WTC11 (cell line): ENCODE data around the gene PCNX1. TPM values are rescaled to one million over a fixed set of nuclear protein-coding genes. Genes with fewer than 3 reads are reported as not detected.
"Not testable (repeated sequence)": the region's sequence is repeated elsewhere in the genome, so short reads cannot be mapped to it uniquely, and the experiment has no call there.

Experiments used
- ATAC-seq: fragments of 200-7000 bp; cut with Tn5 transposase; 2 replicates; pipeline ENCODE4 v1.10.0; 2021; ENCODE audit warnings: mild to moderate bottlenecking, moderate library complexity
- CTCF ChIA-PET: fragments of 300-600 bp; sonication (Branson Sonifier 250); formaldehyde crosslinking; loops from one replicate; lab custom pipeline; 2021; ENCODE audit warnings: antibody characterized with exemption; lab: Charles Lee
- POLR2A ChIA-PET: fragments of 350-600 bp; sonication (Branson Sonifier 250); formaldehyde crosslinking; loops from one replicate; lab custom pipeline; 2021; ENCODE audit warnings: antibody characterized with exemption; lab: Charles Lee
- DNase-seq: peaks from one replicate; pipeline ENCODE4 v3.0.0; 2021; ENCODE audit warnings: low spot score
- H3K27ac Mint-ChIP-seq: 2 replicates; pipeline ENCODE4 v1.8.0; 2021; ENCODE audit warnings: mixed read lengths
- H3K27me3 Mint-ChIP-seq: 2 replicates; pipeline ENCODE4 v1.8.0; 2021; ENCODE audit warnings: low read depth, mild to moderate bottlenecking, moderate library complexity, mixed read lengths
- H3K36me3 Mint-ChIP-seq: 2 replicates; pipeline ENCODE4 v1.8.0; 2021; ENCODE audit warnings: mixed read lengths
- H3K4me1 Mint-ChIP-seq: 2 replicates; pipeline ENCODE4 v1.8.0; 2022; ENCODE audit warnings: mixed read lengths
- H3K4me3 Mint-ChIP-seq: 2 replicates; pipeline ENCODE4 v1.8.0; 2021; ENCODE audit warnings: mild to moderate bottlenecking, moderate library complexity, mixed read lengths
- H3K9me3 Mint-ChIP-seq: 2 replicates; pipeline ENCODE4 v1.8.0; 2021; ENCODE audit warnings: mixed read lengths
- ATF1 ChIP-seq: sonication (generic); formaldehyde crosslinking; IDR thresholded peaks from 2 replicates; pipeline ENCODE4 v1.8.1; 2023; ENCODE audit warnings: mild to moderate bottlenecking, moderate library complexity, missing genetic modification reagents
- ELF4 ChIP-seq: sonication (generic); formaldehyde crosslinking; IDR thresholded peaks from 2 replicates; pipeline ENCODE4 v1.8.1; 2022; ENCODE audit warnings: low read depth, mild to moderate bottlenecking, moderate library complexity, missing genetic modification reagents
- GABPB1 ChIP-seq: sonication (generic); formaldehyde crosslinking; IDR thresholded peaks from 2 replicates; pipeline ENCODE4 v1.8.1; 2023; ENCODE audit warnings: mild to moderate bottlenecking, missing genetic modification reagents
- IRF2 ChIP-seq: sonication (generic); formaldehyde crosslinking; IDR thresholded peaks from 2 replicates; pipeline ENCODE4 v1.8.0; 2022; ENCODE audit warnings: low read depth, missing genetic modification reagents, borderline replicate concordance
- JAZF1 ChIP-seq: fragments of 250-450 bp; sonication (Bioruptor Pico); IDR thresholded peaks from 2 replicates; pipeline ENCODE4 v1.9.0; 2021; ENCODE audit warnings: moderate library complexity, mild to moderate bottlenecking, inconsistent platforms
- NR2C2 ChIP-seq: sonication (generic); formaldehyde crosslinking; IDR thresholded peaks from 2 replicates; pipeline ENCODE4 v1.8.0; 2022; ENCODE audit warnings: mild to moderate bottlenecking, missing genetic modification reagents
- RORB ChIP-seq: fragments of 250-450 bp; sonication (Bioruptor Pico); IDR thresholded peaks from 2 replicates; pipeline ENCODE4 v1.9.0; 2021; ENCODE audit warnings: mild to moderate bottlenecking
- SP1 ChIP-seq: sonication (generic); formaldehyde crosslinking; conservative IDR thresholded peaks from 2 replicates; pipeline ENCODE4 v1.8.1; 2022; ENCODE audit warnings: missing genetic modification reagents
- TEAD4 ChIP-seq: sonication (generic); formaldehyde crosslinking; IDR thresholded peaks from 2 replicates; pipeline ENCODE4 v1.8.0; 2022; ENCODE audit warnings: mild to moderate bottlenecking, missing genetic modification reagents
- ZNF416 ChIP-seq: fragments of 250-450 bp; sonication (Bioruptor Pico); IDR thresholded peaks from 2 replicates; pipeline ENCODE4 v1.9.0; 2021; ENCODE audit warnings: mild to moderate bottlenecking, inconsistent platforms
- ZNF423 ChIP-seq: fragments of 250-450 bp; sonication (Bioruptor Pico); IDR thresholded peaks from 2 replicates; pipeline ENCODE4 v2.1.2; 2022; ENCODE audit warnings: mild to moderate bottlenecking, moderate library complexity
- ZNF671 ChIP-seq: fragments of 250-450 bp; sonication (Bioruptor Pico); IDR thresholded peaks from 2 replicates; pipeline ENCODE4 v1.8.0; 2021; ENCODE audit warnings: mild to moderate bottlenecking
- total RNA-seq: library from RNA; stranded (reverse); gene quantifications from 3 replicates; pipeline ENCODE4 v1.2.3, GENCODE V29; 2021
- TF ChIP-seq, protein P1 (sequence below): sonication (generic); formaldehyde crosslinking; IDR thresholded peaks from 2 replicates; pipeline ENCODE4 v1.8.1; 2023; ENCODE audit warnings: mild to moderate bottlenecking, missing genetic modification reagents, moderate library complexity
- TF ChIP-seq, protein P2 (sequence below): fragments of 250-450 bp; sonication (Bioruptor Pico); conservative IDR thresholded peaks from 2 replicates; pipeline ENCODE4 v1.9.0; 2021; ENCODE audit warnings: mild to moderate bottlenecking
- TF ChIP-seq, protein P3 (sequence below): sonication (generic); formaldehyde crosslinking; IDR thresholded peaks from 2 replicates; pipeline ENCODE4 v1.8.0; 2022; ENCODE audit warnings: mild to moderate bottlenecking, missing genetic modification reagents
- TF ChIP-seq, protein P4 (sequence below): sonication (generic); formaldehyde crosslinking; IDR thresholded peaks from 2 replicates; pipeline ENCODE4 v1.8.1; 2023; ENCODE audit warnings: mild to moderate bottlenecking, moderate library complexity, missing genetic modification reagents
- TF ChIP-seq, protein P5 (sequence below): sonication (generic); formaldehyde crosslinking; IDR thresholded peaks from 2 replicates; pipeline ENCODE4 v1.8.1; 2023; ENCODE audit warnings: mild to moderate bottlenecking, missing genetic modification reagents, borderline replicate concordance
- TF ChIP-seq, protein P6 (sequence below): fragments of 200-600 bp; IDR thresholded peaks from 2 replicates; pipeline ENCODE4 v1.8.0; 2022; ENCODE audit warnings: antibody characterized with exemption
- TF ChIP-seq, protein P7 (sequence below): sonication (generic); formaldehyde crosslinking; IDR thresholded peaks from 2 replicates; pipeline ENCODE4 v1.8.0; 2022; ENCODE audit warnings: mild to moderate bottlenecking, missing genetic modification reagents
- TF ChIP-seq, protein P8 (sequence below): fragments of 250-450 bp; sonication (Bioruptor Pico); IDR thresholded peaks from 2 replicates; pipeline ENCODE4 v1.9.0; 2021; ENCODE audit warnings: mild to moderate bottlenecking, borderline replicate concordance

PCNX1 gene
- total RNA-seq, 1 experiment from 2014 or later, result 46.4 TPM

DNA sequence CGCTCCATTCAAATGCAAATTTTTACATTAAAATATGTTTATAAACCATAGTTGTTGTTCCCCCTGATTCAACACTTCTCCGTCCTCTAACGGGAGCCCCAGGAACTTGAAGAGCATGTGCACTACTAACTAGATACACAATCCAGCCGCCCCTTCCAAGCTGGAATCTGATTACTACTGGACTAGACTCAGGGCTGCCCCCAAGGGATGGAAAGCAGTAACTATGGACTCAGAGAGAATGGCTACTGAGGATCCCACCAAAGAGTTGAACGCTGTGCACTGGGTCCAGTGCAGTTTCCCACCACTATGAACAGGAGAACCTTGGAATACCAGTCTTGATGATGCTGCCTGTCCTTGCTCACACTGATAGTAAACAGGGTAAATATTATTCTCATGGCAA lies 48.6 kb upstream of the PCNX1 start:
- H3K9me3 Mint-ChIP-seq, result 0 out of 2 replicates have a peak, but pooled peaks cover 3% of the 10 kb centered on the region
- ATAC-seq (peak; percentile 61), DNase-seq (peak; percentile 16)
- peaks cover 4% of the 10 kb centered on the region; the same call in 1 of the 2 replicates for H3K4me1 Mint-ChIP-seq
- ChIA-PET CTCF (interaction anchor here (1.0 kb wide), 1 partner anchor 41 kb away, joined by 3 read pairs; no protein-coding TSS in a partner anchor), POLR2A (no interaction called here)
- no peaks in the 10 kb centered on the region; the same call in 1 of the 2 replicates for H3K27me3 Mint-ChIP-seq
- H3K36me3 Mint-ChIP-seq, result no peaks in the 10 kb centered on the region
- TF ChIP-seq RORB (CRISPR knock-in tag) (no peak), GABPB1 (CRISPR knock-in tag) (no peak), IRF2 (CRISPR knock-in tag) (no peak), ATF1 (no peak), SP1 (CRISPR knock-in tag) (no peak), JAZF1 (CRISPR knock-in tag) (no peak), ZNF671 (CRISPR knock-in tag) (no peak), ELF4 (CRISPR knock-in tag) (no peak), TEAD4 (CRISPR knock-in tag) (no peak), ZNF416 (no peak), ZNF423 (no peak), NR2C2 (CRISPR knock-in tag) (no peak)
- TF ChIP-seq, protein P1, sequence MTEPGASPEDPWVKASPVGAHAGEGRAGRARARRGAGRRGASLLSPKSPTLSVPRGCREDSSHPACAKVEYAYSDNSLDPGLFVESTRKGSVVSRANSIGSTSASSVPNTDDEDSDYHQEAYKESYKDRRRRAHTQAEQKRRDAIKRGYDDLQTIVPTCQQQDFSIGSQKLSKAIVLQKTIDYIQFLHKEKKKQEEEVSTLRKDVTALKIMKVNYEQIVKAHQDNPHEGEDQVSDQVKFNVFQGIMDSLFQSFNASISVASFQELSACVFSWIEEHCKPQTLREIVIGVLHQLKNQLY, result no peak
- TF ChIP-seq, protein P2, sequence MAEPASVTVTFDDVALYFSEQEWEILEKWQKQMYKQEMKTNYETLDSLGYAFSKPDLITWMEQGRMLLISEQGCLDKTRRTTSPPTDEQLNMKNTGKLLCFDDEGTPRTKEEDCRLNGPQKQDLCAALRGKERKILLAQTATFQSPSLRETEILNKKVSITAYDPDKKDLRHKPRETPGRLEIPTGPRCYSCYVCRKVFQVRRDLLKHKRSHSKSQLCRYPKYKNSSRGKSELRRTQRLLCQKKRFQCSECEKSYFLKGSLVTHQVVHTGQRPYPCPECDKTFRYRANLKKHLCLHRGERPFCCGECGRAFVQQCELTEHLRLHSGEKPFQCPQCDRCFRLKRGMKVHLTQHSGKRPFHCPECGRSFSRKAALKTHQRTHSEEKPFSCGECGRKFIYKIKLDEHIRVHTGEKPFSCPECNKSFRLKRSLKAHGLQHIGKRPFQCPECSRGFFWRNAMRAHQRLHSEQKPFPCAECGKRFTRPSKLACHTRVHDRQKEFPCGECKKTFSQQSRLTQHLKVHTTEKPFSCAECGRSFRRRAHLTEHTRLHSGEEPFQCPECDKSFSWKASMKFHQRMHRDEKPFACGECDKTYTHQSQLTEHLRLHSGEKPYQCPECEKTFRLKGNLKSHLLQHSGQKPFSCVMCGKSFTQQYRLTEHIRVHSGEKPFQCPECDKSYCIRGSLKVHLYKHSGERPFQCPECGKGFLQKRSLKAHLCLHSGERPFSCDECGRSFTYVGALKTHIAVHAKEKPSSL (CRISPR knock-in tag), result no peak
- TF ChIP-seq, protein P3, sequence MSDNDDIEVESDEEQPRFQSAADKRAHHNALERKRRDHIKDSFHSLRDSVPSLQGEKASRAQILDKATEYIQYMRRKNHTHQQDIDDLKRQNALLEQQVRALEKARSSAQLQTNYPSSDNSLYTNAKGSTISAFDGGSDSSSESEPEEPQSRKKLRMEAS, result no peak
- TF ChIP-seq, protein P4, sequence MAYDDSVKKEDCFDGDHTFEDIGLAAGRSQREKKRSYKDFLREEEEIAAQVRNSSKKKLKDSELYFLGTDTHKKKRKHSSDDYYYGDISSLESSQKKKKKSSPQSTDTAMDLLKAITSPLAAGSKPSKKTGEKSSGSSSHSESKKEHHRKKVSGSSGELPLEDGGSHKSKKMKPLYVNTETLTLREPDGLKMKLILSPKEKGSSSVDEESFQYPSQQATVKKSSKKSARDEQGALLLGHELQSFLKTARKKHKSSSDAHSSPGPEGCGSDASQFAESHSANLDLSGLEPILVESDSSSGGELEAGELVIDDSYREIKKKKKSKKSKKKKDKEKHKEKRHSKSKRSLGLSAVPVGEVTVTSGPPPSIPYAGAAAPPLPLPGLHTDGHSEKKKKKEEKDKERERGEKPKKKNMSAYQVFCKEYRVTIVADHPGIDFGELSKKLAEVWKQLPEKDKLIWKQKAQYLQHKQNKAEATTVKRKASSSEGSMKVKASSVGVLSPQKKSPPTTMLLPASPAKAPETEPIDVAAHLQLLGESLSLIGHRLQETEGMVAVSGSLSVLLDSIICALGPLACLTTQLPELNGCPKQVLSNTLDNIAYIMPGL (CRISPR knock-in tag), result no peak
- TF ChIP-seq, protein P5, sequence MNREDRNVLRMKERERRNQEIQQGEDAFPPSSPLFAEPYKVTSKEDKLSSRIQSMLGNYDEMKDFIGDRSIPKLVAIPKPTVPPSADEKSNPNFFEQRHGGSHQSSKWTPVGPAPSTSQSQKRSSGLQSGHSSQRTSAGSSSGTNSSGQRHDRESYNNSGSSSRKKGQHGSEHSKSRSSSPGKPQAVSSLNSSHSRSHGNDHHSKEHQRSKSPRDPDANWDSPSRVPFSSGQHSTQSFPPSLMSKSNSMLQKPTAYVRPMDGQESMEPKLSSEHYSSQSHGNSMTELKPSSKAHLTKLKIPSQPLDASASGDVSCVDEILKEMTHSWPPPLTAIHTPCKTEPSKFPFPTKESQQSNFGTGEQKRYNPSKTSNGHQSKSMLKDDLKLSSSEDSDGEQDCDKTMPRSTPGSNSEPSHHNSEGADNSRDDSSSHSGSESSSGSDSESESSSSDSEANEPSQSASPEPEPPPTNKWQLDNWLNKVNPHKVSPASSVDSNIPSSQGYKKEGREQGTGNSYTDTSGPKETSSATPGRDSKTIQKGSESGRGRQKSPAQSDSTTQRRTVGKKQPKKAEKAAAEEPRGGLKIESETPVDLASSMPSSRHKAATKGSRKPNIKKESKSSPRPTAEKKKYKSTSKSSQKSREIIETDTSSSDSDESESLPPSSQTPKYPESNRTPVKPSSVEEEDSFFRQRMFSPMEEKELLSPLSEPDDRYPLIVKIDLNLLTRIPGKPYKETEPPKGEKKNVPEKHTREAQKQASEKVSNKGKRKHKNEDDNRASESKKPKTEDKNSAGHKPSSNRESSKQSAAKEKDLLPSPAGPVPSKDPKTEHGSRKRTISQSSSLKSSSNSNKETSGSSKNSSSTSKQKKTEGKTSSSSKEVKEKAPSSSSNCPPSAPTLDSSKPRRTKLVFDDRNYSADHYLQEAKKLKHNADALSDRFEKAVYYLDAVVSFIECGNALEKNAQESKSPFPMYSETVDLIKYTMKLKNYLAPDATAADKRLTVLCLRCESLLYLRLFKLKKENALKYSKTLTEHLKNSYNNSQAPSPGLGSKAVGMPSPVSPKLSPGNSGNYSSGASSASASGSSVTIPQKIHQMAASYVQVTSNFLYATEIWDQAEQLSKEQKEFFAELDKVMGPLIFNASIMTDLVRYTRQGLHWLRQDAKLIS (CRISPR knock-in tag), result no peak
- TF ChIP-seq, protein P6, sequence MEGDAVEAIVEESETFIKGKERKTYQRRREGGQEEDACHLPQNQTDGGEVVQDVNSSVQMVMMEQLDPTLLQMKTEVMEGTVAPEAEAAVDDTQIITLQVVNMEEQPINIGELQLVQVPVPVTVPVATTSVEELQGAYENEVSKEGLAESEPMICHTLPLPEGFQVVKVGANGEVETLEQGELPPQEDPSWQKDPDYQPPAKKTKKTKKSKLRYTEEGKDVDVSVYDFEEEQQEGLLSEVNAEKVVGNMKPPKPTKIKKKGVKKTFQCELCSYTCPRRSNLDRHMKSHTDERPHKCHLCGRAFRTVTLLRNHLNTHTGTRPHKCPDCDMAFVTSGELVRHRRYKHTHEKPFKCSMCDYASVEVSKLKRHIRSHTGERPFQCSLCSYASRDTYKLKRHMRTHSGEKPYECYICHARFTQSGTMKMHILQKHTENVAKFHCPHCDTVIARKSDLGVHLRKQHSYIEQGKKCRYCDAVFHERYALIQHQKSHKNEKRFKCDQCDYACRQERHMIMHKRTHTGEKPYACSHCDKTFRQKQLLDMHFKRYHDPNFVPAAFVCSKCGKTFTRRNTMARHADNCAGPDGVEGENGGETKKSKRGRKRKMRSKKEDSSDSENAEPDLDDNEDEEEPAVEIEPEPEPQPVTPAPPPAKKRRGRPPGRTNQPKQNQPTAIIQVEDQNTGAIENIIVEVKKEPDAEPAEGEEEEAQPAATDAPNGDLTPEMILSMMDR, result no peak
- TF ChIP-seq, protein P7, sequence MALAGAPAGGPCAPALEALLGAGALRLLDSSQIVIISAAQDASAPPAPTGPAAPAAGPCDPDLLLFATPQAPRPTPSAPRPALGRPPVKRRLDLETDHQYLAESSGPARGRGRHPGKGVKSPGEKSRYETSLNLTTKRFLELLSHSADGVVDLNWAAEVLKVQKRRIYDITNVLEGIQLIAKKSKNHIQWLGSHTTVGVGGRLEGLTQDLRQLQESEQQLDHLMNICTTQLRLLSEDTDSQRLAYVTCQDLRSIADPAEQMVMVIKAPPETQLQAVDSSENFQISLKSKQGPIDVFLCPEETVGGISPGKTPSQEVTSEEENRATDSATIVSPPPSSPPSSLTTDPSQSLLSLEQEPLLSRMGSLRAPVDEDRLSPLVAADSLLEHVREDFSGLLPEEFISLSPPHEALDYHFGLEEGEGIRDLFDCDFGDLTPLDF (CRISPR knock-in tag), result no peak
- TF ChIP-seq, protein P8, sequence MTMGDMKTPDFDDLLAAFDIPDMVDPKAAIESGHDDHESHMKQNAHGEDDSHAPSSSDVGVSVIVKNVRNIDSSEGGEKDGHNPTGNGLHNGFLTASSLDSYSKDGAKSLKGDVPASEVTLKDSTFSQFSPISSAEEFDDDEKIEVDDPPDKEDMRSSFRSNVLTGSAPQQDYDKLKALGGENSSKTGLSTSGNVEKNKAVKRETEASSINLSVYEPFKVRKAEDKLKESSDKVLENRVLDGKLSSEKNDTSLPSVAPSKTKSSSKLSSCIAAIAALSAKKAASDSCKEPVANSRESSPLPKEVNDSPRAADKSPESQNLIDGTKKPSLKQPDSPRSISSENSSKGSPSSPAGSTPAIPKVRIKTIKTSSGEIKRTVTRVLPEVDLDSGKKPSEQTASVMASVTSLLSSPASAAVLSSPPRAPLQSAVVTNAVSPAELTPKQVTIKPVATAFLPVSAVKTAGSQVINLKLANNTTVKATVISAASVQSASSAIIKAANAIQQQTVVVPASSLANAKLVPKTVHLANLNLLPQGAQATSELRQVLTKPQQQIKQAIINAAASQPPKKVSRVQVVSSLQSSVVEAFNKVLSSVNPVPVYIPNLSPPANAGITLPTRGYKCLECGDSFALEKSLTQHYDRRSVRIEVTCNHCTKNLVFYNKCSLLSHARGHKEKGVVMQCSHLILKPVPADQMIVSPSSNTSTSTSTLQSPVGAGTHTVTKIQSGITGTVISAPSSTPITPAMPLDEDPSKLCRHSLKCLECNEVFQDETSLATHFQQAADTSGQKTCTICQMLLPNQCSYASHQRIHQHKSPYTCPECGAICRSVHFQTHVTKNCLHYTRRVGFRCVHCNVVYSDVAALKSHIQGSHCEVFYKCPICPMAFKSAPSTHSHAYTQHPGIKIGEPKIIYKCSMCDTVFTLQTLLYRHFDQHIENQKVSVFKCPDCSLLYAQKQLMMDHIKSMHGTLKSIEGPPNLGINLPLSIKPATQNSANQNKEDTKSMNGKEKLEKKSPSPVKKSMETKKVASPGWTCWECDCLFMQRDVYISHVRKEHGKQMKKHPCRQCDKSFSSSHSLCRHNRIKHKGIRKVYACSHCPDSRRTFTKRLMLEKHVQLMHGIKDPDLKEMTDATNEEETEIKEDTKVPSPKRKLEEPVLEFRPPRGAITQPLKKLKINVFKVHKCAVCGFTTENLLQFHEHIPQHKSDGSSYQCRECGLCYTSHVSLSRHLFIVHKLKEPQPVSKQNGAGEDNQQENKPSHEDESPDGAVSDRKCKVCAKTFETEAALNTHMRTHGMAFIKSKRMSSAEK (CRISPR knock-in tag), result no peak
- H3K4me3 Mint-ChIP-seq, result no peak overlapping the region
- H3K27ac Mint-ChIP-seq, result no peak overlapping the region

DNA sequence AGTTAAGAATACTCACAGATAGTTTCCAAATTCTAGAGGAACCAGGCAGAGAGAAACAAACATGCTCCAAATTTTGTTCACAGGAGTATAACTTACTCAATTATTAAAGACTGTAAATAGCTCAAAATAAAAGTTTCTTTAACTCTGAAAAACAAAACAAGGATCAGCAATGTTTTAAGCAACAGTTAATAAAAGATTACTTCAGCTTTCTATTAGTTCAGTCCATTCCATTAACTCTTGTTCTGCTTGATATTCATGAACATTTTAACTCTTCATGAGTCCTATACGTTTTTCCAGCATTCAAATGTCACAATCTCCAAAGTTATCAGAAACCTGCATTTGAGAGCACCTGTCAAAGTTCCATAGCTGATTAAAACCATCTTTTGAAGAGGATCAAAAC lies 40.3 kb upstream of the PCNX1 start:
- Mint-ChIP-seq H3K9me3 (peaks cover 65% of the 10 kb centered on the region), H3K36me3 (peaks cover 65% of the 10 kb centered on the region)
- DNase-seq, ATAC-seq, H3K27ac Mint-ChIP-seq, H3K27me3 Mint-ChIP-seq, POLR2A ChIA-PET, H3K4me3 Mint-ChIP-seq, H3K4me1 Mint-ChIP-seq: not testable (repeated sequence)
- CTCF ChIA-PET, result interaction anchor here (1.6 kb wide), 1 partner anchor 49 kb away, joined by 3 read pairs; no protein-coding TSS in a partner anchor
